Measurements from ENCODE around the gene PROM2.

The PROM2 gene

GRCh38 chr2:95334916-95335641, 60.8 kb downstream of the PROM2 start:
- TF ChIP-seq CTCF (IDR thresholded peaks at IDR 0.05; ENCODE audit: low read depth, low read length, missing control alignments), result no peak
- H3K4me3 ChIP-seq (ENCODE audit: low read depth, low read length), result no peak overlapping the region
- DNase-seq (ENCODE audit: low read depth), result peak; percentile 11
- in situ Hi-C loops (cut with HindIII; ENCODE audit: low sequenced_read_pairs), result no loop called here

GRCh38 chr2:95336406-95336805, 62.2 kb downstream of the PROM2 start:
- no peak for DNase-seq (ENCODE audit: low read depth)
- in situ Hi-C loops (cut with HindIII; ENCODE audit: low sequenced_read_pairs), result no loop called here
- no peak for TF ChIP-seq CTCF (IDR thresholded peaks at IDR 0.05; ENCODE audit: low read depth, low read length, missing control alignments)
- H3K4me3 ChIP-seq (ENCODE audit: low read depth, low read length), result no peak overlapping the region

GRCh38 chr2:95337829-95338228, 63.6 kb downstream of the PROM2 start:
- in situ Hi-C loops (cut with HindIII; ENCODE audit: low sequenced_read_pairs), result no loop called here
- H3K4me3 ChIP-seq (ENCODE audit: low read depth, low read length), result no peak overlapping the region
- no peak for TF ChIP-seq CTCF (IDR thresholded peaks at IDR 0.05; ENCODE audit: low read depth, low read length, missing control alignments)
- no peak for DNase-seq (ENCODE audit: low read depth)

All from astrocyte of the cerebellum (primary cell).